ENCODE results near the gene RAPGEF4.

RAPGEF4 gene

DNA sequence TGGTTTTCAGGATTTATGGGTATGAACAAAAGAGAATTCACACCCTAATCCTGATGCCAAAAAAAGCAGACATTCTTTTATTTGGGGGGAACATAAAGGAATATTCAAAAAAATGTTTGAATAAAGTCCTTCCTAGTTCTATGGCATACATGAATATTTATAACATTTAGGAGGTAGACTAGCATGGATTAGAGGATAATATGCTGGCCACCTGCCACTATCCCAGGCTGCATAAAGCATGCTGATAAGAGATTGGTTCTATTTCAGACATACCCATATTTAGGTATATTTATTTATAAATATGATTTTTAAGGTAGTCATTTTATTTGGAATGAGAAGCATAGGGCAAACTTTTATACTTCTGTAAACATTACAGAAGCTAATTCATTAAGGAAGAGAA lies 305.1 kb downstream of the RAPGEF4 start:
- Histone ChIP-seq H3K27me3 (ENCODE audit: control insufficient read depth, low read length) (no peaks in the 10 kb centered on the region), H3K4me1 (ENCODE audit: control insufficient read depth, low read length) (peaks cover 22% of the 10 kb centered on the region), H3K79me2 (ENCODE audit: control insufficient read depth, low read length) (no peaks in the 10 kb centered on the region), H3K4me2 (ENCODE audit: low read length) (no peak overlapping the region), H3K9me2 (replicated peaks; ENCODE audit: control insufficient read depth, low read length) (no peaks in the 10 kb centered on the region), H3K4me3 (ENCODE audit: low read length) (no peak overlapping the region), H3K27ac (ENCODE audit: low read depth, low read length) (no peak overlapping the region), H3K36me3 (ENCODE audit: control insufficient read depth, low read length) (no peaks in the 10 kb centered on the region), H3K9me3 (ENCODE audit: control insufficient read depth, insufficient read depth, low read length) (no peaks in the 10 kb centered on the region), H4K20me1 (ENCODE audit: control insufficient read depth, insufficient read depth, low read depth, low read length) (no peaks in the 10 kb centered on the region), H3F3A (ENCODE audit: control insufficient read depth, insufficient read depth) (no peaks in the 10 kb centered on the region)
- TF ChIP-seq, protein P1, sequence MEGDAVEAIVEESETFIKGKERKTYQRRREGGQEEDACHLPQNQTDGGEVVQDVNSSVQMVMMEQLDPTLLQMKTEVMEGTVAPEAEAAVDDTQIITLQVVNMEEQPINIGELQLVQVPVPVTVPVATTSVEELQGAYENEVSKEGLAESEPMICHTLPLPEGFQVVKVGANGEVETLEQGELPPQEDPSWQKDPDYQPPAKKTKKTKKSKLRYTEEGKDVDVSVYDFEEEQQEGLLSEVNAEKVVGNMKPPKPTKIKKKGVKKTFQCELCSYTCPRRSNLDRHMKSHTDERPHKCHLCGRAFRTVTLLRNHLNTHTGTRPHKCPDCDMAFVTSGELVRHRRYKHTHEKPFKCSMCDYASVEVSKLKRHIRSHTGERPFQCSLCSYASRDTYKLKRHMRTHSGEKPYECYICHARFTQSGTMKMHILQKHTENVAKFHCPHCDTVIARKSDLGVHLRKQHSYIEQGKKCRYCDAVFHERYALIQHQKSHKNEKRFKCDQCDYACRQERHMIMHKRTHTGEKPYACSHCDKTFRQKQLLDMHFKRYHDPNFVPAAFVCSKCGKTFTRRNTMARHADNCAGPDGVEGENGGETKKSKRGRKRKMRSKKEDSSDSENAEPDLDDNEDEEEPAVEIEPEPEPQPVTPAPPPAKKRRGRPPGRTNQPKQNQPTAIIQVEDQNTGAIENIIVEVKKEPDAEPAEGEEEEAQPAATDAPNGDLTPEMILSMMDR (IDR thresholded peaks at IDR 0.05; ENCODE audit: low read depth, low read length, poor library complexity, severe bottlenecking) = no peak
- no peak for TF ChIP-seq EZH2phosphoT487 (IDR thresholded peaks at IDR 0.05; ENCODE audit: borderline replicate concordance, low read length)

DNA sequence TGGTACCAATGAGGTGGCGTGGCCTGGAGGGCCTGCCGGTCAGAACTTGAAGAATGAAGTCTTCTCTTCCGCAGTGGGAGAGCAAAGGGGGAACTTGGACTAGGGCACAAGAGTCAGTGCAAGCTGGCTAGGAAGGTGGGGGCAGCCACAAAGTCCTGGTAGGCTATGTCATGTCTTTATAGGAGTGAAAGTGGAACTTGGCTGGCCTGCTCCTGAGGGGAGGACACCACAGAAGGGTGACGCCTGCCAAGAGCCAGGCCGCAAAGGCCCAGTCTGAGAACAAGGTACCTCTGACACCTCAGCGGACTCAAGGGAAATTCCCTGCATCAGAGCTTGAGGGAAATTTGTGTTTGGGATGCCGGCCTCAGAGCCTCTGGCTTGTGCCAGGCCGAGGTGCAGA lies 307.8 kb downstream of the RAPGEF4 start:
- H3F3A ChIP-seq (ENCODE audit: control insufficient read depth, insufficient read depth) = no peaks in the 10 kb centered on the region
- no peaks in the 10 kb centered on the region for H4K20me1 ChIP-seq (ENCODE audit: control insufficient read depth, insufficient read depth, low read depth, low read length)
- no peaks in the 10 kb centered on the region for H3K9me3 ChIP-seq (ENCODE audit: control insufficient read depth, insufficient read depth, low read length)
- no peak overlapping the region for H3K4me2 ChIP-seq (ENCODE audit: low read length)
- no peaks in the 10 kb centered on the region for H3K79me2 ChIP-seq (ENCODE audit: control insufficient read depth, low read length)
- no peaks in the 10 kb centered on the region for H3K36me3 ChIP-seq (ENCODE audit: control insufficient read depth, low read length)
- no peak for TF ChIP-seq EZH2phosphoT487 (IDR thresholded peaks at IDR 0.05; ENCODE audit: borderline replicate concordance, low read length)
- TF ChIP-seq, protein P1 (IDR thresholded peaks at IDR 0.05; ENCODE audit: low read depth, low read length, poor library complexity, severe bottlenecking) = no peak
- H3K27me3 ChIP-seq (ENCODE audit: control insufficient read depth, low read length) = no peaks in the 10 kb centered on the region
- no peaks in the 10 kb centered on the region for H3K4me1 ChIP-seq (ENCODE audit: control insufficient read depth, low read length)
- no peak overlapping the region for H3K4me3 ChIP-seq (ENCODE audit: low read length)
- H3K9me2 ChIP-seq (replicated peaks; ENCODE audit: control insufficient read depth, low read length) = no peaks in the 10 kb centered on the region
- H3K27ac ChIP-seq (ENCODE audit: low read depth, low read length) = no peak overlapping the region

DNA sequence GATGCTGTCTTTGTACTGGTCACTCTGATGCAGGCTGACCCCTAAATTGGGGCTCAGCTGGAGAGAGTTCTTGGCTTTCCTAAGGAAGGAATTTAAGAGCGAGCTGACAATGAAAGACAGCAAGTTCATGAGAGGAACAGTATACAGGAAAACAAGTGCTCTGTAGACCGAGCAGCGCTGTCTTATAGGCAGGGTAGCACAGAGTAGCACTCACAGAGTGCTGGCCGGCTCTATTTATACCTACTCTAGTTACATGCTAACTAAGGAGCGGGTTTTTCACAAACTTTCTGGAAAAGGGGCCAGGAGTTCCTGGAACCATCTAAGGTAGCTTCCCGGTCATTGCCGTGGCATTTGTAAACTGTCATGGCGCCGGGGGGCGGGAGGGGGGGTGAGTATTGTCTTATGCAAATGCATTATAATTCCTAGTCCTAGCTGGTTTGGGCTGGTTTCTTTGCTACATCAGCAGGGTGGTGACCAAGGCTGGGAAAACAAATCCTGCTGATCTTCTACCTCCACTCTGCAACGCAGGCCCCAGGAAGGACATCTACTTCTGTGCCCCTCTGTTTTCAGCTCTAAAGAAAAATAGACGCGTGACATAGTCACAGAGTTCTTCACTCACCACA lies 308.4 kb downstream of the RAPGEF4 start:
- no peaks in the 10 kb centered on the region for H3K9me2 ChIP-seq (replicated peaks; ENCODE audit: control insufficient read depth, low read length)
- TF ChIP-seq, protein P1 (IDR thresholded peaks at IDR 0.05; ENCODE audit: low read depth, low read length, poor library complexity, severe bottlenecking) = no peak
- no peak for TF ChIP-seq EZH2phosphoT487 (IDR thresholded peaks at IDR 0.05; ENCODE audit: borderline replicate concordance, low read length)

More for the DNA sequence above, 308.4 kb downstream of the RAPGEF4 start:
- no peaks in the 10 kb centered on the region for H3K27me3 ChIP-seq (ENCODE audit: control insufficient read depth, low read length)
- H3K9me3 ChIP-seq (ENCODE audit: control insufficient read depth, insufficient read depth, low read length) = no peaks in the 10 kb centered on the region
- H4K20me1 ChIP-seq (ENCODE audit: control insufficient read depth, insufficient read depth, low read depth, low read length) = no peaks in the 10 kb centered on the region
- H3K4me3 ChIP-seq (ENCODE audit: low read length) = no peak overlapping the region
- no peaks in the 10 kb centered on the region for H3F3A ChIP-seq (ENCODE audit: control insufficient read depth, insufficient read depth)
- H3K4me2 ChIP-seq (ENCODE audit: low read length) = no peak overlapping the region
- H3K36me3 ChIP-seq (ENCODE audit: control insufficient read depth, low read length) = no peaks in the 10 kb centered on the region
- H3K4me1 ChIP-seq (ENCODE audit: control insufficient read depth, low read length) = no peaks in the 10 kb centered on the region
- H3K27ac ChIP-seq (ENCODE audit: low read depth, low read length) = no peak overlapping the region
- no peaks in the 10 kb centered on the region for H3K79me2 ChIP-seq (ENCODE audit: control insufficient read depth, low read length)
